ENCODE data around the gene DPP9.
"Not testable (repeated sequence)": the region's sequence is repeated elsewhere in the genome, so short reads cannot be mapped to it uniquely, and the experiment has no call there.

DPP9 gene

DNA sequence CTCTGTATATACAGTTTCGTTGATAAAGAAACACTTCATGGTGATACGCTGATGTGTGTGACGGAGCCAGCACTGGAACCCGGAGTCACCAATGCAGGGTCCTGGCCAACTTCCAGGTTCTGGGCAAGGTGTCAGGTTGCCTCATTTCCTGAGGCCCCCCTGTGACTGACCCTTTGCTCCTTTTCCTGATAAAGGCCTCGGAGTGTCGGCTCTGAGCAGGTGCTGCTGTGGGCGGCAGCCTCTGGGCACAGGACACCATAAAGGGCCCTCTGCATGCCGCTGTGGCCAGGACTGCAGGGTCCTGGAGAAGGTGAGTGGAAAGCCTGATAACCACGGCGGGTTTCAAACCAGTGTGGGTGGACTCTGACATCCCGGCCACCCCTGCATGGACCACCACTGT, 36.2 kb downstream of the DPP9 start:
- no peak for DNase-seq (ENCODE audit: low read depth in 2 of 2)

- no peak for DNase-seq (ENCODE audit: low read depth in 2 of 2)
These were observed 36.9 kb downstream of the DPP9 start for GRCh38 chr19:4686700-4687099.

DNA sequence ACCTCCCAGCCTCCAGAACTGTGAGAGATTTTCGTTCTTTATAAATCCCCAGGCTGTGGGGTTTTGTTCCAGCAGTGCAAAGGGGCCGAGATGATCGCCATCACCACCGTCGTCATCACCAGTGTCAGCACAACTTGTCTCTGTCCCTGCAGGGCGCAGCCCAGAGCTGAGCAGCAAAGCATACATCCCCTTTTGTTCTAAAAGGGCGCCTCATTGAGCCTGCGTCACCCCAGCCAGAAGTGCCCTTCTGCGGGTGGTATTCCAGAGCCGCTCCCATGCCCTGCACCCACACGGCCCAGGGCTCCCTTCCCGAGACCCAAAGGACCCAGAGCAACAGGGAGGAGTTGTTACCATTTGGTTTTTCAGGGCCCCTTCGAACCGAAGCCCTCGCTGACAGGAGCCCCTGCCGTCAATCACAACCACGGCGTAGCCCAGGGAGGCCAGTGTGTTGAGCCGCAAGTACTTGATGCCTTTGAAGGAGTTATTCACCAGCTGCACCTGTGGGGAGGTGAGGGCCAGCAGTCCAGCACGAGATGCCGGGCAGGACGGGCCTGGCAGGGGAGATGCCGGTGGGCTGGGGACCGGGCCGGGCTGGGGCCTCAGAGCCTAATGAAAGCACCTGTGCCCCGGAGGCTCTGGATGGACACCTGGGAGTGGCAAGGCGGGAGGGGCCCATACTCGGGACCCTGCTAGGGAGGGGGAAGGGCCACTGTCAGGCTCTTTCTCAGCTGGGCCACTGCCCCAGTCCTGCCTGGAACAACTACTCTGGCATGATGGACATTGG, 39.1 kb downstream of the DPP9 start:
- DNase-seq (ENCODE audit: low read depth in 2 of 2): no peak

DNA sequence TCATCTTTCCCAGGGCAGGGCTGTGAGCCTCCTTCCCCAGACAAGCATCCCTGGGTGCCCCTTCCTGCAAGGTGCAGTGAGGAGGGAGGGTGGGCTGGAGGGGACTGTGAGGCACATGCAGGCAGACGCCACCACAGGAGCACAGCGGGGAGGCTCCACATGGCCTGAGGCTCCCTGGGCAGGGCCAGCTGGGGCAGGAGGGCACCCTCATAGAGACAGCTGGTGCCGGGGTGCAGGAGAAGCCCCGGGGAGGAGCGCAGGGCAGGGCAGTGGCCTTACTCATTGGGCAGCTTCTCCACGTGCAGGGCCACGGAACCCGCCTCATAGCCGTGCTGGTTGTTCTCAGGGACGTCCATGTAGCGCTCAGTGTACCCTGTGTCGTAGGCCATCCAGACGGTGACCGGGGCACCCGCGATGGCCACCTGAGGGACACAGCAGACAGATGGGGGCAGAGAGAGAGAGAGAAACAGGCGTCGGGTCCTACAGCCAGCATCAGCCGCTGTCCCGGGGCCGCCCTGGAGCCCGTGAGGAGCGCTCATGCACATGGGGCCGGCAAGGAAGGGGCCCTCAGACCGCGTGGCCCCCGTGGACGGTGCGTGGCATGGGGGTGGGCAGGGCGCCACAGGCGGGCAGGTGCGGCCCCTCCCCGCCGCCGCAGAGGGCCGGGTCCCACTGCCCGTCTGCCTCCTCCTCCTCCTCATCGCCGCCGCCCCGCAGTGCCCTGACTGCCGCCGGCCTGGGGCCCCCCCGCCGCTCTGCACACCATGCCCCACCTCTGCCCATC, 41.0 kb downstream of the DPP9 start:
- DNase-seq (ENCODE audit: low read depth in 2 of 2): no peak

DNA sequence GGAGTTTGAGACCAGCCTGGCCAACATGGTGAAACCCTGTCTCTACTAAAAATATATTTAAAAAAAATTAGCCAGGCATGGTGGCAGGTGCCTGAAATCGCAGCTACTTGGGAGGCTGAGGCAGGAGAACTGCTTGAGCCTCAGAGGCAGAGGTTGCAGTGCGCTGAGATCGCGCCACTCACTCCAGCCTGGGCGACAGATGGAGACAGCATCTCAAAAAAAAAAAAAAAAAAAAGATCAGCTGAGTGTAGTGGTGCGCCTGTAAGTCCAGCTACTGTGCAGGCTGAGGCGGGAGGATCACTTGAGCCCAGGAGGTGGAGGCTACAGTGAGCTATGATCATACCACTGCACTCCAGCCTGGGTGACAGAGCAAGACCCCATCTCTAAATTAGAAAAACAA, 43.6 kb downstream of the DPP9 start:
- DNase-seq (ENCODE audit: low read depth in 2 of 2): not testable (repeated sequence)

DNA sequence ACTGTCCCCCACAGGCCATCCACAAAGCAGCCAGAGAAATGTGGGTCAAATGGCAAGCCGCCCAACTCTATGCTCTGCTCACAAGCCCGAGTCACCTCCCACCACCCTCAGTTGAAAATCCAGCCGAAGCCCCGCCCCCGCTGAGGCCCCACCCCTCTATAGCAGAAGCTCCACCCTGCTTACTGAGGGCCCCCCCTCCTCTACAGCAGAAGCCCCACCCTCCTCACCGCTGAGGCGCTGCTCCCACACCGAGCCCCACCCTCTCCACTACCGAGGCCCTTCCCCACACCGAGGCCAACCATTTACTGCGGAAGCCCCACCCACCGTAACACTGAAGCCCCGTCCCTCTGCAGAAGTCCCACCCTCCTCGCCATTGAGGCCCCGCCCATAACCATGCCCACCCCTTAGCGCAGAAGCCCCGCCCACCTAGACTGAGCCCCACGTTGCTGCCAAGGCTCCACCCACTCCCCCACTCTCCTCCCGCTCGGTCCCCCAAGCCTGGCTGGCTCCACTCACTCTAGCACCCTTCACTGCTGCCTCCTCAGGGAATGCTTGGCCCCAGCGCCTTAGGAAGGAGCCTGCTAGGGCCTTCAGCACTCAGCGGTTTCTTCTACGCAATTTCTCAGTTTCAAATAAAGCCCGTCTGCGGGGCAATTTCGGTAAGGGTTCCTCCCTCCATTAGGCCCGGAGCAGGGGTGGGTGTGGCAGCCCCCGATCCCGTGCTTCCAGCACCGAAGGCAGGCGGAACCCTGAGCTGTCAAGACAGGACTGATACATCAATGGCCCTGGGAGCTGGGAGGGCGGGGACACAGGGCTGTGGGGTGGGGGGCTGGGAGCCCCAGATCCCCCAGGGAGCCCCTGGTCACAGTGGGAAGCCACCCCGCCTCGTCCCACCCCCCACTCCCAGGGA, 44.5 kb downstream of the DPP9 start:
- DNase-seq (ENCODE audit: low read depth in 2 of 2): no peak

DNA sequence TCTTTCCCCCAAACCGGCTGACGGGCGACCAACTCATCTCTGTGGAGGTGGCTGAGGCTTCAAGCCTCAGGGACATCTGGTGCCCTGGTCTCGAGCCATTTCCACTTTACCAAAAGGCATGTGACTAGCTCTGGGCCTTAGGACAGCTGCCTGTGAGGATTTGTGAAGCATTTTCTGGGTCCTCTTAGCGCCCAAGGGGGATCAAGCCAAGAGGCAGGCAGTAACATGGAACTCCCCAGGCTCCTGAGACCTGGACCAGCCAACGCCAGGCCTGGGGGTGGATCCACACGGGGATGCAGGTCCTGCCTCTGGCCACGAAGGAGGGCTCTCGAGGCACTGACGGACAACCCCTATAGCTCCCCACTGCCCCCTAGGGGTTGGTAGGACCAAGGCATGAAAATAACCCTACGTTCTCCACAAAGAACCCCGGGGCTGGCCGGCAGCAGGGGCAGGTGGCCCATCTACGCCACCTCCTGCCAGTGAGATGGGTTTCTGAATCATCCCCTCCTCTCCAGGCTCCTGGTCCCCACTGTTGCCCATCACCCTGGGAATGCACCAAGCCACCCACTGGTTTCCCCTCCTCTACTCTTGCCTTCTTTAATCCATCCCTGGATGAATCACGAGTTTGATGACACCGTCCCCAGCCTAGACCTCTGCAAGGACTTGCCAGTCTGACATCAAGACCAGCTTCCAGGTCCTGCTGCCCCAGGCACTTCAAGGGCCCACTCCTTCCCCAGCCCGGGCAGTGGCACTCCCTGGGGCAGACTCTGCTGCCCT, 46.5 kb downstream of the DPP9 start:
- no peak for DNase-seq (ENCODE audit: low read depth in 2 of 2)

DNA sequence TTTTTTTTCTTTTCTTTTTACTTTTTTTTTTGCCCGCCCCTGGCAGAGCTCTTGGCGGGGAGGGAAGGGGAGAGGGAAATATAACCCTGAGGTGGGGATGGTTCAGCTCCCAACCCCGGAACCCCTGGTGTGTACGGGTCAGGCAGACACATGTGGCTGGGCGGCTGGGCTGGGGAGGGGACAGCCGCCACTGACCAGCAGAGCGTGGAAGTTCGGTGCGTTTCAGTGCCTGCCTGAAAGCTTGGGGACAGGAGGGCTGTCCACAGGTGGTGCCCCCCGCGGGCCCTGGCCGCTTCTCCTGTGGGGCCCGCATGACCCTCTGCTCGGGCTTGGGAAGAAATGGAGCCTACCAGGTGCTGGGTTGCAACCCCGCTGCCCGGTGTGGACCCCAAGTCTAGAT, 48.3 kb downstream of the DPP9 start:
- no peak for DNase-seq (ENCODE audit: low read depth in 2 of 2)

GRCh38 chr19:4673726-4674125, 49.9 kb downstream of the DPP9 start:
- DNase-seq (ENCODE audit: low read depth in 2 of 2): no peak

DNA sequence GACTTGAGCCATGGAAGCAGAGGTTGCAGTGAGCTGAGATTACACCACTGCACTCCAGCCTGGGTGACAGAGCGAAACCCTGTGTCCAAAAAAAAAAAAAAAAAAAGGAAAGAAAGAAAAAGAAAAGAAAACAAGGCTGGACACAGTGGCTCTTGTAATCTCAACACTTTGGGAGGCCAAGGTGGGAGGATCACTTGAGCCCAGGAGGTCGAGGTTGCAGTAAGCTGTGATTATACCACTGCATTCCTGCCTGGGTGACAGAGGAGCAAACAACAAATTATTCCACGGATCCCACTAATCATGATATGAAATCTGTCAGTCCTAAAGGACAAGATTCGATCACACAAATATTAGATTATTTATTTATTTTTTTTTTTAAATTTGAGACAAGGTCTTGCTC, 50.4 kb downstream of the DPP9 start:
- DNase-seq (ENCODE audit: low read depth in 2 of 2): no peak

DNA sequence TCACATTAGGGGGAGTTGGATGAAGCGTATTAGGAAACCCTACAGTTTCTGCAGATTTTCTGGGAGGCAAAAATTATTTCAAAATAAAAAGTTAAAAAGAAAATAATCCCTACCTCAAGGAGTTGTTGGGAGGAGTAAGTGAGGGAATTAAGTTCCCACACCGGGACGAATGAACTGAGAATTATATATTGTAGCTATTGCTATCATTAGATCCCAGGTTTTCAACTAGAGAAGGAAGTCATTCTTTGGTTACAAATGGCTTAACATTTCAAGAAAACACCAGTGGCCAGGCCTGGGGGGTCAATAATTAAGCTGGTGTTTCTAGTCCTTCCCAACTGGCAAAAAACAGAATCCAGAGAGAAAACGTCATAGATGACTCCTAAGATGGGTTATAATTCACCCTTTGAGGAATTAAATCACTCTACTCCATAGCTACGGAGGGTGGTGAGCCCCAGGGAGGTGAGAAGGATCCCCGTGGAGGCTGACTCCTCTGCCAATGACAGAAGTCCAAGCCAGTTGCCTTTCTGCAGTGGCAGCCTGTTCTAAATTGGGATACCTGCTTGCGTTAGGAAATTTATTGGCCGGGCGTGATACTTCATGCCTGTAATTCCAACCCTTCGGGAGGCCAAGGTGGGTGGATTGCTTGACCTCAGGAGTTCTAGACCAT, 52.3 kb downstream of the DPP9 start:
- DNase-seq (ENCODE audit: low read depth in 2 of 2): no peak

GRCh38 chr19:4669723-4670480, 53.7 kb downstream of the DPP9 start, which contains the start of gene MYDGF:
Gene MYDGF (minus strand): TSS chr19:4670342. CDS start chr19:4670334, 8 bp downstream.
- peak; percentile 84 to 86 for DNase-seq (ENCODE audit: low read depth in 2 of 2)

GRCh38 chr19:4664642-4665041, 59.0 kb downstream of the DPP9 start:
- no peak for DNase-seq (ENCODE audit: low read depth in 2 of 2)

DNA sequence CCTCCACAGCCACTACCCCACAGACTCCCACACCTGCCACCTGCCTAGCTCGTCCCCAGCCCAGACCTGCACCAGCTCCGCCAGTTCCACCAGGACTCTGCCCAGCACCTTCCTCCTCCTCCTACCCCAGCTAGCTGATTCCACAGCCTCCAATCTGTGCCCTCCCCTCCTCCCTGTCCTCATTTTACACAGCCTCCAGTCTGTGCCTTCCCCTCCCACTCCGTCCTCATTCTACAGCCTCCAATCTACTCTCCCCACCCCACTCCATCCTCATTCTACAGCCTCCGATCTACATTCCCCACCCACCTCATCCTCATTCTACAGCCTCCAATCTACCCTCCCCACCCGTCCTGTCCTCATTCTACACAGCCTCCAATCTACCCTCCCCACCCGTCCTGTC, 60.8 kb downstream of the DPP9 start:
- no peak for DNase-seq (ENCODE audit: low read depth in 2 of 2)

DNA sequence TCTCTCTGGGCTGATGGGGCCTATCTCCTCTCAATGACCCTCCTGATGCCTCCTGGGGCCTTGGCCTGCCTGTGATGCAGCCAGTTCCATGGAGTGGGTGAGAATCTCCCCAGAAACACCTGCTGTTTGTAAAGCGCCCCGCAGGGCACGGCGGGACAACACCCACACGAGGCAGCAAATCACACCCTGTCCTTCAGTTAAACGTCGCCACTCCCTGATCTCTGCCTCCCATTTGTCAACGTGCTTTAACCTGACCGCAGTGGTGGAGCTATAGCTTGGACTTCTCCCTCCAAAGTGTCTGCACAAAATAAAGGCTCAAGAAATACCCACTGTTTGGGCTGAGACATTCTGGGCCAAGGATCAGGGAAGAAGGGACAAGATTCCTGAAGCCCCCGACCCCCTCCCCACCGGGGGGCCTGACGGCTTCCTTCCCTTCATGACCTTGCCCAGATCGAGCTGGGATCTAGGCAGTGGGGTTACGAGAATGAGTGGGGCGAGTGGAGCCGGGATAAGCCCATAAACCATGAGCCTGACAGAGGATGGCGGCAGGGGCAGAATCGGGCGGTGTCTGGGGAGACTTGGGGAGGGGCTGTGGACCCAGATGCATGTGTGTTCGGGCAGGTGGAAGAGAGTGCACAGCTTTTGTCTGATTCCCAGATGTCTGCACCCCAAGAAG, 61.5 kb downstream of the DPP9 start:
- no peak for DNase-seq (ENCODE audit: low read depth in 2 of 2)

- no peak for DNase-seq (ENCODE audit: low read depth in 2 of 2)
These were observed 62.6 kb downstream of the DPP9 start for GRCh38 chr19:4660993-4661392.

DNA sequence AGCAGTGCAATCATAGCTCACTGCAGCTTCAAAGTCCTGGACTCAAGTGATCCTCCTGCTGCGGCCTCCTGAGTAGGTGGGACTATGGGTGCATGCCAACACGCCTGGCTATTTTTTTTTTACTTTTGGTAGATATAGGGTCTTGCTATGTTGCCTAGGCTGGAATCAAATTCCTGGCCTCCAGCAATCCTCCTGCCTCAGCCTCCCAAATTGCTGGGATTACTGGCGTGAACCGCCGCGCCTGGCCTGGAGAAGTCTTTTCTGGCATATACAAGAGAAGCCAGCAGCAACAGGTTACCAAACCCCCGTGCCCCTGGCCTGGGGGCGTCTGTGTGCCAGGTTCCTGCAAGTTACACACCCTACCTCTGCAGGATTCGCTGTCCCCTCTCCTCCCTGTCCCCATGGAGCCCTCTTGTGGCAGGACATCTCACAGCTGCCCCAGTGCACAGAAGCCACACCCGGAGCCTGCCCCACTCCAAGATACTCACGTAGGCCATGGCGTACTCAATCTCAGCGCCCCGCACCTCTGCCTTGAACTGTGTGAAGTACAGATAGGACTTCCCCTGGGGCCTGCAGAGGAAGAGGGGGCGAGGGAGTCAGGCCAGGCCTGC, 63.4 kb downstream of the DPP9 start:
- DNase-seq (ENCODE audit: low read depth in 2 of 2): no peak

DNA sequence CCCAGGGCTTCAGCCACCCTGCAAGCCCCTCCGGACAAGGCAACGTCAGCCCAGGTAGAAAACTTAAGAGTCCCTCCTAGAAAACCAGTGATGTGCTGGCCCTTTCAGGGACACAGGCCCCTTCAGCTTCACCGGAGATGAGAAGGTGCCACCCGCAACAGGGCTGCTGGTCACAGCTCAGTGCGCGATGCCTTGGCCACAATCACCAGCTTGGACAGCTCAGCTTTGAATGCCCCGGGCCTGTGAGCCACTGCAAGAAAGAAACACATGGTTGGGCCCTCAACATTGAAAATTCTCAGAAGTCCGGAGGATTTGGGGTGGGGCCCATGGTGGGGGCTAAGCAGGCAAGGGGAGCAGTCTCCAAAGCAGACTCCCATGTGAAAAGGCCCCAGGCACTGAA, 65.8 kb downstream of the DPP9 start:
- DNase-seq (ENCODE audit: low read depth in 2 of 2): no peak

DNA sequence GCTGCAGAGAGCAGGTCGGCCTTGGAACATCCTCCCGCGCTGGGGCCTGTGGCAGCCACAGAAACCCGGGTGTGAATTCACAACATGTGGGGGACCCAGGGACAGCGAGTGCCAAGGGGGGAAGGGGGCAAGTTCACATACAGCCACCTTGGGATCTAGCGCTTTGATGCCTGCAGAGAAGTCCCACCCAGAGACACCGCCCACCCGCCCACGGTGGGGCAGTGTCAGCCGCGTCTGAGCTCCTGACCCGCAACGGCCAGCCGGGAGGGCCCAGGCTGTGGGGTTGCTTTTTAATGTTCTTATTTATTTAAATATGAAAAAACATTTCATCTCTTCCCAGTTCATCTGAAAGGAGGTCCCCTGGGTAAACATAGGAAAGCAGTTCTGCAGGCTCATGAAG, 66.4 kb downstream of the DPP9 start:
- no peak for DNase-seq (ENCODE audit: low read depth in 2 of 2)

All from stimulated activated CD8-positive, alpha-beta memory T cell treated with anti-CD3 and anti-CD28 coated beads, Interleukin-15, amount 100 ng/mL, for 4 hours (primary cell).